ENCODE measurements around the gene MPHOSPH9. TPM values are rescaled to one million over a fixed set of nuclear protein-coding genes. Genes with fewer than 3 reads are reported as not detected.

MPHOSPH9 gene
- total RNA-seq, 1 donor from 2014 or later: 37.7 TPM

Other genes with a start within 250 kb of the MPHOSPH9 start
- gene PITPNM2, start 82.1 kb downstream of the MPHOSPH9 start, total RNA-seq: 4.0 and 4.6 TPM in 2 replicates
- 9.2 and 9.4 TPM in 2 replicates for gene MTRFR, start 295 bp upstream of the MPHOSPH9 start, total RNA-seq
- gene CDK2AP1, start 38.7 kb upstream of the MPHOSPH9 start, total RNA-seq: 218 and 261 TPM in 2 replicates
- 20.3 and 20.9 TPM in 2 replicates for gene SBNO1, start 131.7 kb upstream of the MPHOSPH9 start, total RNA-seq
- 24.9 and 25.4 TPM in 2 replicates for gene KMT5A, start 151.0 kb upstream of the MPHOSPH9 start, total RNA-seq
- 2.4 and 3.3 TPM in 2 replicates for gene RILPL2, start 203.5 kb upstream of the MPHOSPH9 start, total RNA-seq
- gene SNRNP35, start 225.0 kb upstream of the MPHOSPH9 start, total RNA-seq: 9.4 and 11.3 TPM in 2 replicates

Measured in dermis microvascular lymphatic vessel endothelial cell (primary cell).